ENCODE results near the gene PRKACA. TPM values are rescaled to one million over a fixed set of nuclear protein-coding genes. Genes with fewer than 3 reads are reported as not detected.

Gene PRKACA
- total and polyA plus RNA-seq, 10 of the 15 experiments (the other 5 are each of a cell fraction or from before 2014, with no cell fraction given): 0.53 to 68.5 (median 11.2) TPM

GRCh38 chr19:14119146-14119545 is 1.6 kb upstream of the PRKACA start:
- Histone ChIP-seq H3K4me2 (ENCODE audit: control insufficient read depth, insufficient read depth) (peak overlapping the region; percentile 91), H3K27ac (ENCODE audit: control insufficient read depth, insufficient read depth) (peak overlapping the region; percentile 45; the same call in 1 of the 2 replicates), H3K4me1 (ENCODE audit: control insufficient read depth, insufficient read depth, low read length) (peaks cover 16% of the 10 kb centered on the region), H3K9ac (ENCODE audit: control insufficient read depth, insufficient read depth, low read length) (peak overlapping the region; percentile 76), H3K9me3 (replicated peaks; ENCODE audit: control insufficient read depth, insufficient read depth, low read length) (no peaks in the 10 kb centered on the region), H3K36me3 (ENCODE audit: control insufficient read depth in 2 of 2, insufficient read depth in 2 of 2, low read length in 1 of 2) (peaks cover 0 to 2% of the 10 kb centered on the region in 2 experiments; a peak in 2 of 4 replicates), H4K20me1 (ENCODE audit: control insufficient read depth, insufficient read depth) (no peaks in the 10 kb centered on the region), H2AFZ (ENCODE audit: control insufficient read depth, low read depth, low read length) (no peak overlapping the region), H3K79me2 (ENCODE audit: control insufficient read depth, insufficient read depth, low read length) (peaks cover 8% of the 10 kb centered on the region), H3K27me3 (replicated peaks in 1 of 2; ENCODE audit: control insufficient read depth in 2 of 2, insufficient read depth in 2 of 2, low read length in 1 of 2) (no peaks in the 10 kb centered on the region), H3K4me3 (peak overlapping the region; percentile 62; the same call in 1 of the 2 replicates)
- 95% methylated on average over 3 of the region's 3 CpGs for WGBS (ENCODE audit: insufficient coverage, insufficient replicate concordance, low lambda C conversion rate, missing lambda C conversion rate)
- ChIA-PET RAD21 (ENCODE audit: unreplicated experiment) (no interaction called here), POLR2A (interaction anchor here (0.5 to 1.0 kb wide), 4 partner anchors 12 to 259 kb away, joined by 3 to 6 read pairs (median 4); no protein-coding TSS in a partner anchor), CTCF (interaction anchor here (0.9 to 2.4 kb wide), 4 partner anchors 18 to 217 kb away, joined by 3 to 10 read pairs (median 3); partner anchors contain the start of gene ASF1B), SMC1A (ENCODE audit: uncharacterized antibody, unreplicated experiment) (interaction anchor here (1.8 kb wide), 1 partner anchor 9 kb away, joined by 4 read pairs; no protein-coding TSS in a partner anchor)
- no peak for TF ChIP-seq PAX8 (IDR thresholded peaks at IDR 0.05)
- no peak for FAIRE-seq
- ATAC-seq: no peak
- in situ Hi-C loops (cut with MboI): no loop called here
- no peak for DNase-seq (ENCODE audit: low read depth, low spot score)
- BruUV-seq (replicated peaks): no TSS peak
- intact Hi-C loops (cut with micrococcal nuclease; ENCODE audit: unreplicated experiment): loop anchor here (5.0 kb wide), 1 partner anchor 37 kb away; no protein-coding TSS in a partner anchor

DNA sequence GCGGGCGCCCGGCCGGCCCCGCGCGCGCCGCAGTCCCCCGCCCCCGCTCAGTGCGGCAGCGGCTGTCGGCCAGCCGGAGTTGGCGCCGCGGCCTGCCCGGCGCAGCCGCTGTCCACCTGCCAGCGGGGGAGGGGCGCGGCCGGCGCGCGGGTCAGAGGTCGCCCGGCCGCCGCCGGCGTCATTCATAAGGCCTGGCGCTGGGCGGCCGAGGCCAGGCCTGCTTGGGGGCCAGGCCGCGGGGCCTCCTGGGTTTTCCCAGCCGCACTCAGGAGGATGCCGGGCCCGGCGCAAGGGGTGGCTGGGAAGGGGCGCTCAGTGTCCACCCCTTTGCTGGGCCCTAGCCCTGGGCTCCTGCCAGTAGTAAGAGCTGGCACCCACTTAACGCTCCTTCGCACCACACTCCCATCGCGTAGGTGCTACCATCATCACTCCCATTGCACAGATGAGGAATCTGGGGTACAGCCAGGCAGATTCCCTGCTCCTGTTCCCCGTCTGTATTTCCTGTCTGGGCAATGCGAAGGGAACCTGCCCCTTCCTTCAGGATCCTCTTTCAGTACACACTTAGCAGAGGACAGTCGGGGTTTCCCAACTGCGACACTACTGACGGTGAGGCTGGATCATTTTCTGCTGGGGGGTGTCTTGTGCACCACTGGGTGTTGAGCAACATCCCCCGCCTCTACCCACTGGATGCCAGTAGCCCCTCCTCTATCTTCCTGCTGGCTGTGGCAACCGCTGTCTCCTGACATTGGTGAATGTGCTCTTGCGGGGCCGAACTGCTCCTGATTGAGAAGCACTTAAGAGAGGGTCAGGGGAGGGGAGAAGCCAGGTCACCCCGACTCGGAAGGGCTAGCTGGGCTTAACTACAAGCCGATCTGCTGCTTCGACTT is 846 bp upstream of the PRKACA start:
- H3K4me2 ChIP-seq (ENCODE audit: control insufficient read depth, insufficient read depth): peak overlapping the region; percentile 91
- ATAC-seq (peak; percentile 38), DNase-seq (ENCODE audit: low read depth, low spot score) (no peak), FAIRE-seq (no peak)
- intact Hi-C loops (cut with micrococcal nuclease; ENCODE audit: unreplicated experiment) (loop anchor here (5.0 kb wide), 1 partner anchor 36 kb away; no protein-coding TSS in a partner anchor), in situ Hi-C loops (cut with MboI) (no loop called here)
- H2AFZ ChIP-seq (ENCODE audit: control insufficient read depth, low read depth, low read length): peak overlapping the region; percentile 75
- H3K27me3 ChIP-seq (replicated peaks in 1 of 2; ENCODE audit: control insufficient read depth in 2 of 2, insufficient read depth in 2 of 2, low read length in 1 of 2): no peaks in the 10 kb centered on the region
- peak overlapping the region; percentile 45 for H3K27ac ChIP-seq (ENCODE audit: control insufficient read depth, insufficient read depth)
- peaks cover 8% of the 10 kb centered on the region for H3K79me2 ChIP-seq (ENCODE audit: control insufficient read depth, insufficient read depth, low read length)
- H3K9me3 ChIP-seq (replicated peaks; ENCODE audit: control insufficient read depth, insufficient read depth, low read length): no peaks in the 10 kb centered on the region
- WGBS (ENCODE audit: insufficient coverage, insufficient replicate concordance, low lambda C conversion rate, missing lambda C conversion rate): 28% methylated on average over 26 of the region's 61 CpGs
- H3K4me1 ChIP-seq (ENCODE audit: control insufficient read depth, insufficient read depth, low read length): peaks cover 16% of the 10 kb centered on the region
- ChIA-PET POLR2A (interaction anchor here (0.5 to 1.0 kb wide), 6 partner anchors 12 to 258 kb away, joined by 3 to 6 read pairs (median 4); partner anchors contain the start of gene ASF1B), RAD21 (ENCODE audit: unreplicated experiment) (interaction anchor here (1.6 kb wide), 1 partner anchor 18 kb away, joined by 8 read pairs; the partner anchor contains the start of gene ASF1B), CTCF (interaction anchor here (0.6 to 2.4 kb wide), 7 partner anchors 18 to 283 kb away, joined by 3 to 10 read pairs (median 3); partner anchors contain the start of gene ASF1B), SMC1A (ENCODE audit: uncharacterized antibody, unreplicated experiment) (interaction anchor here (0.6 to 1.8 kb wide), 3 partner anchors 10 to 38 kb away, joined by 3 to 5 read pairs (median 4); partner anchors contain the start of gene ASF1B)
- no peaks in the 10 kb centered on the region for H4K20me1 ChIP-seq (ENCODE audit: control insufficient read depth, insufficient read depth)
- peak overlapping the region; percentile 76 for H3K9ac ChIP-seq (ENCODE audit: control insufficient read depth, insufficient read depth, low read length)
- peaks cover 0 to 2% of the 10 kb centered on the region in 2 experiments; a peak in 2 of 4 replicates for H3K36me3 ChIP-seq (ENCODE audit: control insufficient read depth in 2 of 2, insufficient read depth in 2 of 2, low read length in 1 of 2)
- BruUV-seq (replicated peaks): no TSS peak
- H3K4me3 ChIP-seq: peak overlapping the region; percentile 62
- TF ChIP-seq KAT2A (conservative IDR thresholded peaks at IDR 0.05; ENCODE audit: control insufficient read depth, low read depth, low read length): no peak
- TF ChIP-seq CEBPB (IDR thresholded peaks at IDR 0.05; ENCODE audit: borderline replicate concordance in 1 of 2, low read depth in 2 of 2, low read length in 2 of 2): peak in 1 of 2 experiments; percentile 44; a peak in 1 of 4 replicates
- peak; percentile 87 for TF ChIP-seq GATAD2B (conservative IDR thresholded peaks at IDR 0.05; ENCODE audit: low read depth)
- TF ChIP-seq NR2F1 (conservative IDR thresholded peaks at IDR 0.05): peak; percentile 99
- TF ChIP-seq LARP7 (IDR thresholded peaks at IDR 0.05): peak; percentile 75; the same call in 1 of the 2 replicates
- no peak for TF ChIP-seq CBFB (IDR thresholded peaks at IDR 0.05; ENCODE audit: low read depth)
- TF ChIP-seq, protein P1, sequence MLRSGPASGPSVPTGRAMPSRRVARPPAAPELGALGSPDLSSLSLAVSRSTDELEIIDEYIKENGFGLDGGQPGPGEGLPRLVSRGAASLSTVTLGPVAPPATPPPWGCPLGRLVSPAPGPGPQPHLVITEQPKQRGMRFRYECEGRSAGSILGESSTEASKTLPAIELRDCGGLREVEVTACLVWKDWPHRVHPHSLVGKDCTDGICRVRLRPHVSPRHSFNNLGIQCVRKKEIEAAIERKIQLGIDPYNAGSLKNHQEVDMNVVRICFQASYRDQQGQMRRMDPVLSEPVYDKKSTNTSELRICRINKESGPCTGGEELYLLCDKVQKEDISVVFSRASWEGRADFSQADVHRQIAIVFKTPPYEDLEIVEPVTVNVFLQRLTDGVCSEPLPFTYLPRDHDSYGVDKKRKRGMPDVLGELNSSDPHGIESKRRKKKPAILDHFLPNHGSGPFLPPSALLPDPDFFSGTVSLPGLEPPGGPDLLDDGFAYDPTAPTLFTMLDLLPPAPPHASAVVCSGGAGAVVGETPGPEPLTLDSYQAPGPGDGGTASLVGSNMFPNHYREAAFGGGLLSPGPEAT (IDR thresholded peaks at IDR 0.05; ENCODE audit: low read depth): peak; percentile 61; the same call in 1 of the 2 replicates
- peak; percentile 65; the same call in 1 of the 2 replicates for TF ChIP-seq NKRF (conservative IDR thresholded peaks at IDR 0.05)
- TF ChIP-seq ZNF207 (IDR thresholded peaks at IDR 0.05; ENCODE audit: borderline replicate concordance): 0 out of 2 replicates have a peak, but pooled peaks have one; percentile 38

All from GM12878 (cell line).